Mesenteric fat pad (tissue), 1 donor: ENCODE data around the gene STK11. TPM values are rescaled to one million over a fixed set of nuclear protein-coding genes. Genes with fewer than 3 reads are reported as not detected.
"Not testable (repeated sequence)": the region's sequence is repeated elsewhere in the genome, so short reads cannot be mapped to it uniquely, and the experiment has no call there.

Experiments used
- DNase-seq: peaks from one replicate; pipeline ENCODE4 v3.0.0-alpha.2; 2020; ENCODE audit warnings: low spot score
- total RNA-seq: library from RNA; stranded (reverse); fragmentation: NEBNext Ultra II Directional; extraction: Animal tissue kit (Norgen Biotek cat#: 25700); gene quantifications from one replicate; pipeline ENCODE4 v1.2.1, GENCODE V29; 2021
- donor health status: DM: yes; HTN: yes; CAD: no.

Gene STK11
- total RNA-seq, 1 donor from 2014 or later: 60.8 TPM

DNA sequence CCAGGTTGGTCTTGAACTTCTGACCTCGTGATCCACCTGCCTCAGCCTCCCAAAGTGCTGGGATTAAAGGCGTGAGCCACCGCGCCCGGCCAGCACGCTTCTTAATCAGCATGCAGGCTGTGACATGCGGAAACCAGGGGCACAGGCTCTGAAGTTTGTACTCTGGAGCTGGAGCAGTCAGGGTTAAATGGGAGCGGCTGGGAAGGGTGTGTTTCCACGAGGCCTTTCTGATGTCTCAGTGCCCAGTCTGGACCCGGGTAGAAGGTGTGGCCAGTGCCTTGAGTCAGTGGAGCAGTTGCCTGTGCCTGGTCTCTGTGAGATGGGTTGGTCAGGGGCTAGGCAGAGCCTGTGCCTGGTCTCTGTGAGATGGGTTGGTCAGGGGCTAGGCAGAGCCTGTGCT is 3.3 kb downstream of the STK11 start:
- not testable (repeated sequence) for DNase-seq

DNA sequence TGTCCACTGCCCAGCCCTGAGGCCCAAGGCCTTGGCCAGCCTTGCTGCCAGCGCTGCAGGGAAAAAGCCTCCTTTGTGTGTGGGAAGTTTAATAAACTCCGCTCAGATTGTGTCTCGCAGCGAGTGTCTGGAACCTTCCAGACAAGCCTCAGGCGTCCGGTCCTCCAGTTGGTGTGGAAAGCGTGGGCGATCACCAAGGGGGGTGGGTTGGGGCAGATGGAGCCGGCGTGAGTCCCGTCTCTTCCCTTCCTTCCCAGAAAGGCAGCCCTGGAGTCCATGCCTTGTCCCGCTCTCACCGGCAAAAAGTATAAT is 4.6 kb downstream of the STK11 start:
- no peak for DNase-seq

DNA sequence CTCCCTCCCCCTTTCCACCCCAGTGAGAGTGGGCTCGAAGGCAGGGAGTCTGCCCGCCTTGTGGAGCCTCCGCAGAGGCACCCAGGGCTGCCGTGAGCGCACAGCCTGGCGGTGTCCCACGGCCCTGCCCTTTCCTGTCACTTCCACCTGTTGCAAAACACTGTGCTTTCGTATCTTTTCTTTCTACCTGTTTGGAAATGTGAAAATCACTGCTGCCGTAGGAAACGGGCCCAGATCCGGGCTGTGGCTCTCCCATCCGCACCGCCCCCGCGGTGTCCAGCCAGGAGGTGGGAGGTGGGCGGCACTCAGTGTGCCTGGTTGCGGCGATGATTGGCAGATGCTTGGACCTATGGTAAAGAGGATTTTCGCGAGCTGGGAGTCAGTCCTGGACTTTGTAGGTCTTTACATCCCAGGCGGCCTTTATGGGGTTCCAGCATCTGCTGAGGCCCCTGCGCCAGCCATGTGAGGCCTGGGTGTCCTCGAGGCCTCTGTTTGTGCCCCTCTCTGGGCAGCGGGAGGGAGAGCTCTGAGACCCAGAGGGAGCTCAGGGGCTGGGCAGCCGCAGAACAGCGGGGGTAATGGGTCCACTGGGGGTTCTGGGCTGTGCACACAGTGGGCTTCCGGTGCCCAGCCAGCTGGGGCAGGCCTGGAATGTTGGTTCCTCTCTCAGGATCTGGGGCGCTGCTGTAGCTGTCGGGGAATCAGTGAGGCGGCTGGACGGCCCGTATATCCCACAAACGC is 6.1 kb downstream of the STK11 start:
- no peak for DNase-seq

DNA sequence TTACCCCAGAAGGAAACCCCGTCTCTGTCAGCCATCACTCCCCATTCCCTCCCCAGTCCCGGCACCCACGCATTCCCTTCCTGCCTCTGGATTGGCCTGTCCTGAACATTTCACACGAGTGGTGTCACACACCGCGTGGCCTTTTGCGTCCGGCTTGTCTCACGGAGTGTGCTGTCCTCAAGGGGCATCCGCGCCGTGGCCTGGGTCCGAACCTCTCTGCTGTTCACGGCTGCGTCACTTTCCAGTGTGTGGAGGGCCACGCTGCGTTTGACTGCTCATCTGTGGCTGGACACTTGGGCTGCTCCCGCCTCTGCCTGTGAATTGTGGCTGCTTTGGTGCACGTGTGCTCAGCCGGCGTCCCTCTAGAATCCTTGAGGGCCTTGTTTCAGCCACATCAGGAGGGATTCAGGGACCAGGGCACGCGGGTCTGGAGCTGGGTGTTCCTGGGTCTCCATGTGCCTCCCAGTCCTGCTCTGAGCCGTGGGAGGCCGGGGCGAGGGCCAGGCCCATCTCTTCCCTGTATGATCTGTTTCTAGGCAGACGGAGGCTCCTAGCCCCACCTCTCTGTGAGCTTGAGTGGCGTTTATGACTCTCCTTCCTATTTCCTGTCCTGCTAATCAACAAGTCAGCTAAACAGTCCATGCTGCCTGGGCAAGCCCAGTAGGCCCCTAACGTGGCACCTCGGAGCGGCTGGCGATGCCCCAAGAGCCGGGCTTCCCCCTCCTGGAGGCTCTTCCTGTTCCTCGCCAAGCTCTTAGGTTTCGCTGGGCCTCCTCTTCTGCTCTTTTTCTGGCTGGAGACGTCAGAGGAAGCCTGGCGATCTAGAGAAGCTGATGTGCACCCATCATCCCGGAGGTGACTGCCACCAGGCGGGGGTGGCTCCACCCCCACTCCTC is 8.1 kb downstream of the STK11 start:
- DNase-seq: no peak

DNA sequence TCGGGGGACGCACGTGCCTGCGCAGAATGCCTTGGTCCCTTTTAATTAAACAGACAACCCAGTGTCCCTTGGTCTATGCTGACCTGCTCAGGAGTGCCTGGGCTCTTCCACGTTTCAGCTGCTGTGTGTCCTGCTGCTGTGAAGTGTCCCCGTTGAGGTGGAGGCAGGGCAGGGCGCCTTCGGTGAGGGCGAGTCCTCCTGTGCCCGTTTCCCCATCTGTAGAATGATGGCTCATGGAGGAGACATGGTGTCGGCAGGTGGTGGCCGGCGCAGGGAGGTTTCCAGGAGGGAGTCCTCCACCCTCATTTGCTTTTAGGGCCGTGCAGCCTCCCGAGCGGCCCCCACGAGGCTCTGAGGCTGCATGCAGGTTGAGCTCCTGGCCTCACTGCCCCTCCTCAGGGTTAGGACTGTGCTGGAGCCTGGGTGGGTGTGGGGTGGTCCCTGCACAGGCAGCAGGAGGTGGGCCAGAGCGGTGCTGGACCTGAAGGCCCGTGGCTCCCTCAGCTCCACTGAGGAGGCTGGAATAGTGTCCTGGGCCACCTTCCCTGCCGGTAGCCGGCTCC is 8.8 kb downstream of the STK11 start:
- DNase-seq: no peak

DNA sequence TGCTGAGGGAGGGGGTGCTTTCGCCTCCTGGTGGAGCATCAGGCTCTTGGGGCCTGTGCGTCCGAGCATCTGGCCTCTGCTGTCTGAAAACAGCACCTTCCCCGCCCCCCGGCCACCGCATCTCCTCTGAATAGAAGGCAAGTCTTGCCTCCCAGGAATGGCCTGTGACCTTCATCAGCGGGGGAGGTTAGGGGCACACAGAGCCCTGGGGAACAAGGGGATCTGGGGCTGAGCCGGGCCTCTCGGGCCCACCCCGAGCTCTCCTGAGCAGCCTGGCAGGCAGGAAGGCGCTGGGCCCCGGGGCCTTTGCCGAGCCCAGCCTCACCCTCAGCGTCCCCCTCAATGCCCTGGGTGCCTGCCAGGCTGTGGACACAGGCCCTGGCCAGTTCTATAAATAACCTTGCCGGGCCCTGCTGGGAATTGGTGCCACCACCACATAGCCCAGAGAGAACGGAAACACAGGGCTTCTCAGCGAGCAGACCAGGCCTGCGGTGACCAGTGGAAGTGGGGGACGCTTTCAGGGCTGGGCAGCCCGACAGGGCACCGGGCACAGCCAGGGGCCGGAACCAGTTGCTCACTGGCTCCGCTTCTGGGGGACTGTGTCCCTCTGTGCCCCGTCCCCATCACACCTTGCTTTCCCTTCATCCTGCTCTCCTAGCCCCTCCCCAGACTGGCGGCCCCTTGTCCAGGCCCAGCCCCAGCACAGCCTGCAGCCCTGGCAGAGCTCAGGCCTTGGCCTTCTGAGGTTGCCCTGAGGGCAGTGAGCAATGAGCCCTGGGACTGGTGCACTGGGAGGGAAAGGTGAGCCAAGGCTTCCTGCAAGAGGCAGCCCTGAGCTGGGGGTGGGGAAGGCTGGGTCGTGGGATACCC is 9.5 kb downstream of the STK11 start:
- no peak for DNase-seq

DNA sequence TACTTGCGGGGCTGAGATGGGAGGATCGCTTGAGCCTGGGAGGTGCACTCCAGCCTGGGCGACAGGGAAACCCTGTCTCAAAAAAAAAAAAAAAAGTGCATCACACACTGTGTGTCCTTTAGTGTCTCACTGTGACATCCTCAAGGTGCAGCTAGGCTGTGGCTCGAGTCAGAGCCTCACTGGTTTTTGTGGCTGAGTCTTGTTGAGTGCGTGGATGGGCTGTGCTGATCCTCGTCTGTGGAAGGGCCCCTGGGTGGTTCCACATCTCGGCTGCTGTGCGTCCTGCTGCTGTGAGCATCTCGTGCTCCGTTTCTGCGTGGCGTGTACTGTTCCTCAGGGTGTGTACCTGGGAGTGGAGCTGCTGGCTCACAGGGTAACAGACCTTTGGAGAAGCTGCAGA is 11.2 kb downstream of the STK11 start:
- no peak for DNase-seq

DNA sequence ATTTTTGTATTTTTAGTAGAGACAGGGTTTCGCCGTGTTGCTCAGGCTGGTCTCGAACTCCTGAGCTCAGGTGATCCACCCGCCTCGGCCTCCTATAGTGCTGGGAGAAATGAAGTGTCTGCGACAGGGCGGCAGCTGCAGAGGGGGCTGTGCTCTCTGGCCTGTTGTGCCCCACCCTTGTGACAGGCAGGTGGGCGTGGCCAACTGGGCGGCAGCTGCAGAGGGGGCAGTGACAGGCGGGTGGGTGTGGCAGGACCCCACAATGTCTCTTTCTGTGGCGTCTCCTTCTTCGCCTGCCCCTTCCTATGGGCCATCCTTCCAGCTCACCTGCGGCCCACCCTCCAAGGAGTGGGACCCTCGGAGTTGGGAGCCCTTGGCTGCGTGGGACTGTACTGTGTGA is 11.8 kb downstream of the STK11 start:
- DNase-seq: no peak

DNA sequence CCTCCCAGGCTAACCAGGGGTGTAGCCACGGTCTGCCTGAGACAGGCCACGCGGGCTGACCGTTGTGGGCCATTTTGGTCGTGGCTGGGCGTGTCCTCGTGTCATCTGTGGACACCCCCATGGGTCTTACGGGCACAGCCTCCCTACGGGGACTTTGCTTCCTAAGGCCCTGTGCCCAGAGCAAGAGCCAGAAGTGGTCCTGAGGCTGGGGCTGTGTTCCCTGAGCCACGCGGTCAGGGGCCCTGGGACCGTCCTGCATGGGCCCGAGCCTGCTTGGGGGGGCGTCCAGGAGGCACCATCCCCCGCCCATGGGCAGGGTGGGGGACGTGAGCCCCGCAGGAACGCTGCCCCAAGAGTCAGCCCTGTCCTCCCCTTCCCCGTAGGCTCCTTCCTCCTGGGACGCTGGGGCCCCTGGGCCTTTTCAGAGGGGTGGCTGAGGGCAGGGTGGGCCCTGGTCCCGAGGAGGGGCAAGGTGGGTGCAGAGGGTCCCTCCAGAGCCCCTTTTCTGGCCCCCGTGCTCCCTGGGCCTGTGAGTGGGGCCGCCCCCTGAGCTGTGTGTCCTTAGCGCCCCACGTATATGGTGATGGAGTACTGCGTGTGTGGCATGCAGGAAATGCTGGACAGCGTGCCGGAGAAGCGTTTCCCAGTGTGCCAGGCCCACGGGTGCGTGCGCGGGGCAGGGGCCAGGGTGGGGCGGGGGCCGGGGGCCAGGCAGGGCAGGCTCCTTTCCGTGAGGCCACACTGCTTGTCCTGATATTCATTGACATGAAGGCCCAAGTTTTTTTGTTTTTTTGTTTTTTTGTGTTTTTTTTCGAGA is 13.4 kb downstream of the STK11 start:
- no peak for DNase-seq

DNA sequence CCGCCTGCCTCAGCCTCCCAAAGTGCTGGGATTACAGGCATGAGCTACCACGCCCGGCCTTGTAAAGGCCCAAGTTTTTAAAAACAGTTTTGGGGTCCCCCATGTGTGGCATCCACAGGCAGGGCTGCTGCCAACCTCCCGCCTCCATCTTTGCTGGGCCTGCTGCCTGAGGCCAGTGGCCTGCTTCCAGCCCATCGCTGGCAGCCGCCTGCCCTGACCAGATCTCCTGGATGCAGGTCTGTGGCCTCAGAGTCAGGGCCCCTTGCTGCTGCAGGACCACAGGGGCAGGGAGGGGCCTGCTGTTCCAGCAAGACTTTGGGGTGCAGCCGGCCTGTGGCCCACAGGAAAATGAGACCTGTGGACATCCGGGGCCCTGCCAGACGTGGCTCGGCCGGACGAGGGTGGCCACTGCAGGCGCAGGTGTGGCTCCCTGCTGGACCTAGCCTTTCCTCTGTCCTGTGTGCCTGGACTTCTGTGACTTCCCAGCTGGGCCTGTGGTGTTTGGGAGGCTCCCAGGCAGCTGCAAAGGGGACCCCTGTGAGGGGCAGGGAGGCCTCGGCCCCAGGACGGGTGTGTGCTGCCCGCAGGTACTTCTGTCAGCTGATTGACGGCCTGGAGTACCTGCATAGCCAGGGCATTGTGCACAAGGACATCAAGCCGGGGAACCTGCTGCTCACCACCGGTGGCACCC is 14.4 kb downstream of the STK11 start:
- DNase-seq: no peak

DNA sequence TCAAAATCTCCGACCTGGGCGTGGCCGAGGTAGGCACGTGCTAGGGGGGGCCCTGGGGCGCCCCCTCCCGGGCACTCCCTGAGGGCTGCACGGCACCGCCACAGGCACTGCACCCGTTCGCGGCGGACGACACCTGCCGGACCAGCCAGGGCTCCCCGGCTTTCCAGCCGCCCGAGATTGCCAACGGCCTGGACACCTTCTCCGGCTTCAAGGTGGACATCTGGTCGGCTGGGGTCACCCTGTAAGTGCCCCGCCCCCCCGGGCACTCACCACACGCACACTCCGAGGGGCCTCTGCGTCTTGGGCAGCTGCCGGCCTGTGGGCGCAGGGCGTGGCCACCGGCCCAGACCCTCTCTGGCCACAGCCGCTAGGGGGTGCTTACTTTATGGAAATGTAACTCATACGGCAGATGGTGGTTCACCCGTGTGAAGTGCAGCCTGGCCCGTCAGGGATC is 14.9 kb downstream of the STK11 start:
- DNase-seq: no peak

DNA sequence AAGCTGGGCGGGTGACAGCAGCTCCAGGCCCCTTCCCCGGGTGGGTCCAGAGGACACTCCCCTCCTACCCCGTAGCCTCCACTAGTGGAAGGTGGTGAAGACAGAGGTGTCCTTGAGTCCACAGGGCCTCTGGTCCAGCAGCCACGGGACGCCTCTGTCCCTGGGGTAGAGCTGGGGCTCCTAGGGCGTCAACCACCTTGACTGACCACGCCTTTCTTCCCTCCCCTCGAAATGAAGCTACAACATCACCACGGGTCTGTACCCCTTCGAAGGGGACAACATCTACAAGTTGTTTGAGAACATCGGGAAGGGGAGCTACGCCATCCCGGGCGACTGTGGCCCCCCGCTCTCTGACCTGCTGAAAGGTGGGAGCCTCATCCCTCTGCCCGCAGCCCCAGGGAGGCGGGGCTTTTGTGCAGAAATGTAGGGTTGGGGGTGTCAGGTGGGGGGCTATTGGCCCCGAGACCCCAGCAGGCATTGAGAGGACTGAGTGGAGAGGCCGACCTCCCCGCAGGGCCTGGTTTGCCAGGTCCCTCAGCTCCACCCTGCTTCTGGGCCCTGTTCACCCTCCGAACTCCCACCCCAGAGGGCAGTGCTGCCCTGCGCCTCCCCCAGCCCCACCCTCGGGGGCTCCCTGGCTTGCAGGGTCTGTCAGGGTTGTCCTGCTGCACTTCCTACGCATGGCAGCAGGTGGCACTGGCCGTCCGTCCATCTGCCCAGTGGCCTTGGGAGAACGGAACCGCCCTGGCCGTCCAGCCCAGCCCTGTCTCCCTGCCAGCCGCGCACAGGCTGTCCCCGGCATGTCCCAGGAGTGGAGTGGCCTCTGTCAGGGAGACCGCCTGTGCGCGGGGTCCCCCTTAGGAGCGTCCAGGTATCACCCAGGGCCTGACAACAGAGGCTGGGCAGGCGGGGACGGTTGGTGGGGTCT is 15.7 kb downstream of the STK11 start:
- DNase-seq: no peak

DNA sequence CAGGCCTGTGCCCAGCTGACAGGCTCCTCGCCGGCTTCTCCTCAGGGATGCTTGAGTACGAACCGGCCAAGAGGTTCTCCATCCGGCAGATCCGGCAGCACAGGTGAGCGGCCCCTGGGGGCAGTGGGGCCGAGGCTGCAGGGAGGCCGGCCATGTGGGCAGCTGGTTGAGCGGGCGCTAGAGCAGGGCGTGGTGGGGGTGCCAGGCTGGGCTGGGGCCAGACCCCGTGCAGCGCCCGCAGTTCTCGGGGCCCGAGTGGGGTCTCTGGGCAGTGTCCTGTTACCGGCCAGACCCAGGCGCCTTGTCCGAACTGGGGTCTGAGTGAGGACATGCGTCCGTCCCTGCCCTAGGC is 16.3 kb downstream of the STK11 start:
- DNase-seq: no peak

DNA sequence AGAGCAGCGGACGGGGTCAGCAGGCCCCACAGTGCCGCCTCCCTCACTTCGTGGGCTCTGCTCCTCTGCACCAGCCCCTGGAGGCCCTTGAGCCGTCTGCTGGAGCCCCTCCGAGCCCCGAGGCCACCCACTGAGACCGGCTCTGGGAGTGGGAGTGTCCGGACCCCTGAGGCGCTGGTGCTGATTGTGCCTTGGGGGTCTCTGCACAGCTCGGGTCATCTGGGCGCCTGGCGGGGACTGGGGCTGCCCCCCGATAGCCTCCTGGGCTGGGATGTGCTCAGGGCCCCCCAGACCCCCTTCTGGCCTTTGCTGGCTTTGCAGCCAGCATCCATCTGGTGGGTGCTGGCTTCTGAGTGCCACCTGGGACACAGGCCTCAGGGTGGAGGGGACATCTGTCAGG is 16.8 kb downstream of the STK11 start:
- no peak for DNase-seq

DNA sequence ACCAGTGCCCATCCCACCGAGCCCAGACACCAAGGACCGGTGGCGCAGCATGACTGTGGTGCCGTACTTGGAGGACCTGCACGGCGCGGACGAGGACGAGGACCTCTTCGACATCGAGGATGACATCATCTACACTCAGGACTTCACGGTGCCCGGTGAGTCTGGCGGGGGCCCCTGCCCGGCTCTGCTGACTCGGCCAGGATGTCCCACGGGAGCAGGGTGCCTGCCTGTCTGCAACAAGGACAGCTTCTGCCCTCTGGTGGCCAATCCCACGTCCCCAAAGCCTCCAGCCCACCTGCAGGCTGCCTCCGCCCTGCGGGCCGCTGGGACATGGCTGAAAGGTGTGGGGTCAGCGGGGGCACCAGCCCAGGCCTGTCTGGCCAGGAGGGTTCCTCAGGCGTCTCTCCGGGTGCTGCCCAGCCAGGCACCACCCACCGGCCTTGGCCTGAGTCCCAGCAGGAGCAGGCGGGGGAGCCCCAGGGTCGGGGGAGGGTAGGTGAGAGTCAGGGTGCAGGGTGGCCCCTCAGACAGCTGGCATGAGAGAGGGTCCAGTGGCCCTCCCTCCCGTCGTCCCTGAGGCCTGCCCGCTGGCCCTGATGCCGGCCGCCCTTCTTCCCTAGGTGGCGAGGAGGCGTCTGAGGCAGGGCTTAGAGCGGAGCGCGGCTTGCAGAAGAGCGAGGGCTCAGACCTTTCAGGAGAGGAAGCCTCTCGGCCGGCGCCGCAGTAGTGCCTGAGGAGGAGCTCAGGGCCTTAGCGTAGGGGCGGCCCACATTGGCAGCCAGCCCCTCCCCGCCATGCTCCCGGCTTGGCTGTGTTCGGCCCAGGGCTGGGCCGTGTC is 17.7 kb downstream of the STK11 start:
- DNase-seq: no peak

DNA sequence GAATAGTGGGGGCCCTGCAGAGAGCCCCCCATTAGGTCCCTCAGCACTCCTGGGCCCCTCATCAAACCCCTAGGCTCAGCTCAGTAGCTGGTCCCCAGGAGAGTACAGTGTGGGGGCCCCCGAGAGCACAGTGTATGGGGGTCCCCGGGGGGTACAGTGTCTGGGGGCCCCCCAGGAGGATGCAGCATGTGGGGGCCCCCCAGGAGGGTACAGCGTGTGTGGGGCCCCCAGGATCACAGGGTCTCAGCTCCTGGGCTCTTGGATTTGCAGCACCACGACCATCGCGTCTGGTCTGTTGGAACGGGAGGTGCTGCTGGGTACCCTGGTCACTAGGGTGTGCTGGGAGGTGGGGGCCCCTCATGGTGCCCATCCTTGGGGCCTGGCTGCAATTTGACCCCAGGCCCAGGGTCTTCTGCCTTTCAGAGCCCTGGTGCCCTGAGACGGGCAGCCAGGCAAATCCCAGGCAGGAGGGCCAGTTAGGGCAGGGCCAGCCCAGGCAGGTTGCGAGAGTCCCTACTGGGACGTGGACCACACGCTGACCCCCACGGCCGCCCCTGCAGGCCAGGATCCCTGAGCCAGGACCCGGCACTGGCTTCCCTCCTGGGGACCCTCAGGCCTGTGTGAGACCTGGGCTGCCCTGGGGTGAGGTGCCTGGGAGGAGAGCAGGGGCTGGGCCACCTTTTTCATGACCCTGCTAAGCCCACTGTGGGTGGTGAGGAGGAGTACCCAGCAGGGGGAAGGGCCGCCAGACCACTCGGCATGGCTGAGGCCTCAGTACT is 18.7 kb downstream of the STK11 start:
- no peak for DNase-seq

DNA sequence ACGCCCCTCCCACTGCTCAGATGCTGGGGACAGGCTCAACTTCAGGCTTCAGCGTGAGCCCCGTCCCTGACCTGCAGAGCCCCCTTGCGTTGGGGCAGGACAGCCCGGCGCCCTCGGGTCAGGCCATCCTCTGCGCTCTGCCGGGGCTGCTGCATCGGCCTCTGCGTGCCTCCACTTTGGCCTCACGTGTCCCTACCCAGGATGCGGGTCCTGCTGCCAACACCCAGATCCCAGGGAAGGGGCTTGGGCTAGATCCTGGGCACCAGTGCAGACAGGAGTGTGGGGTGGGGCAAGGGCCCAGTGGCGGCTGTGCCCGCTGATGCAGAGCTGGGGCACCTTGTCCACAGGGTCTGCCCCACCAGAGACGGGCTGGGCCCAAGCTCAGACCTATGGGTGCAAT is 19.3 kb downstream of the STK11 start:
- DNase-seq: no peak
